Vagina (tissue), 2 donors: ENCODE data around the gene LIN37. TPM values are rescaled to one million over a fixed set of nuclear protein-coding genes. Genes with fewer than 3 reads are reported as not detected.
A peak's percentile ranks its signal among the peaks of the same experiment; 100 is the strongest.

ENCODE experiments used
- DNase-seq, 2 donors: peaks; one replicate each; pipeline ENCODE4 v3.0.0-alpha.2; 2017; ENCODE audit errors: extremely low spot score in 2 of 2
- H3K27ac ChIP-seq: fragments of 200-600 bp; sonication (generic); one replicate; pipeline ENCODE4 v1.5.1; 2019
- H3K27me3 ChIP-seq: fragments of 200-600 bp; sonication (generic); one replicate; pipeline ENCODE4 v1.5.1; 2019
- H3K36me3 ChIP-seq, 2 donors: fragments of 200-600 bp; sonication (generic); one replicate each; pipeline ENCODE4 v1.5.1; 2017 to 2019
- H3K4me1 ChIP-seq: fragments of 200-600 bp; sonication (generic); one replicate; pipeline ENCODE4 v1.5.1; 2019
- H3K4me3 ChIP-seq, 2 donors: fragments of 200-600 bp; sonication (generic); 1 replicate in 1 of 2; 2 replicates in 1 of 2; pipeline ENCODE4 v1.5.1; 2016 to 2019
- H3K9me3 ChIP-seq: fragments of 200-600 bp; sonication (generic); one replicate; pipeline ENCODE4 v1.5.1; 2019
- POLR2A ChIP-seq, 2 donors: fragments of 450-650 bp; IDR thresholded peaks; one replicate each; pipeline ENCODE4 v1.6.1; 2017; ENCODE audit warnings: antibody characterized with exemption in 2 of 2, mild to moderate bottlenecking in 2 of 2, moderate library complexity in 2 of 2
- POLR2AphosphoS5 ChIP-seq, 2 donors: sonication (generic); formaldehyde crosslinking; IDR thresholded peaks; one replicate each; pipeline ENCODE4 v1.9.0; 2017; ENCODE audit warnings: antibody characterized with exemption in 2 of 2, mild to moderate bottlenecking in 2 of 2, low read depth in 1 of 2; ENCODE audit not compliant: insufficient read depth in 1 of 2
- intact Hi-C: fragments of 100-400 bp; cut with DNase I; formaldehyde crosslinking; loops from one replicate; pipeline ENCODE4 v1.15.1; 2023
- total RNA-seq: library from RNA; depleted of rRNA; stranded (reverse); fragments of >200 nt; gene quantifications from one replicate; pipeline ENCODE4 v1.2.3, GENCODE V29; 2016
- TF ChIP-seq, protein P1 (sequence below), 3 experiments: fragments of 450-650 bp in 2 of 3; fragments of 200-600 bp in 1 of 3; sonication (generic) in 1 of 3; IDR thresholded peaks; one replicate each; pipeline ENCODE4 v1.5.1; 2017 to 2019; ENCODE audit warnings: antibody characterized with exemption in 3 of 3, mild to moderate bottlenecking in 2 of 3, moderate library complexity in 2 of 3

LIN37 gene
- total RNA-seq, 1 donor from 2014 or later = 11.3 TPM

DNA sequence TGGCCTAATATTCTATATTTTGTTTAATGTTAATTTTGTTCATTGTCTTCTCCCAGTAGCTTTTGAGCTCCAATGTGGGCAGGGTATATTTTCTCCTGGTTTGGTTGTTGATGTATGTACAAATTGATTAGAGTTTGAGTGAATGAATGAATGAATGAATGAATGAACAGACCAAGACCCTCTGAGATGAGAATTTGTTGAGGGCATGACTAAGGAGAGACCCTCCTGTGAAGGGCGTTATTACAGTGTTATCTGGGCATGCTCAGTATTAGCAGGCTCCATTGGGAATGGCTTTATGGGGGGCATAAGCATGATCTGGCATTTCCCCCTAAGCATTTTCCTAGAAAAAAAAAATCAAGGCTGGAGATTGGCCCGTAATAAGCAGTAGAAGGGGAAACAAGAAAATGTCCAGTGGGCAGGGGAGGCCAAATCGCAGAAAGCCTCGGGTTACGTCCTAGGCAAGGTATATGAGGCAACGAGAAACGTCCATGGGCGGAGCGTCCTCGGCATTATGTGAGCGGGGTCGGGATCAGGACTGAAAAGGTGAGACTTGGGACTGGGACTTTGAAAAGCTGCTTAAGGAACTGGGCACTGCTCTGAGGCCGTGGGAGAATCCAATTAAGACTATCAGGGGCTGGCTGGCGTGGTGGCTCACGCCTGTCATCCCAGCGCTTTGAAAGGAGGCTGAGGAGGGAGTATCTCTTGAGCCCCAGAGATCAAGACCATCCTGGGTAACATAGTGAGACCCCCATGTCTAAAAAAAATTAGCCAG, 26.1 kb downstream of the LIN37 start:
- no peak overlapping the region for H3K27ac ChIP-seq
- no peak for DNase-seq
- H3K36me3 ChIP-seq = peaks cover 0 to 4% of the 10 kb centered on the region in 2 donors
- TF ChIP-seq, protein P1, sequence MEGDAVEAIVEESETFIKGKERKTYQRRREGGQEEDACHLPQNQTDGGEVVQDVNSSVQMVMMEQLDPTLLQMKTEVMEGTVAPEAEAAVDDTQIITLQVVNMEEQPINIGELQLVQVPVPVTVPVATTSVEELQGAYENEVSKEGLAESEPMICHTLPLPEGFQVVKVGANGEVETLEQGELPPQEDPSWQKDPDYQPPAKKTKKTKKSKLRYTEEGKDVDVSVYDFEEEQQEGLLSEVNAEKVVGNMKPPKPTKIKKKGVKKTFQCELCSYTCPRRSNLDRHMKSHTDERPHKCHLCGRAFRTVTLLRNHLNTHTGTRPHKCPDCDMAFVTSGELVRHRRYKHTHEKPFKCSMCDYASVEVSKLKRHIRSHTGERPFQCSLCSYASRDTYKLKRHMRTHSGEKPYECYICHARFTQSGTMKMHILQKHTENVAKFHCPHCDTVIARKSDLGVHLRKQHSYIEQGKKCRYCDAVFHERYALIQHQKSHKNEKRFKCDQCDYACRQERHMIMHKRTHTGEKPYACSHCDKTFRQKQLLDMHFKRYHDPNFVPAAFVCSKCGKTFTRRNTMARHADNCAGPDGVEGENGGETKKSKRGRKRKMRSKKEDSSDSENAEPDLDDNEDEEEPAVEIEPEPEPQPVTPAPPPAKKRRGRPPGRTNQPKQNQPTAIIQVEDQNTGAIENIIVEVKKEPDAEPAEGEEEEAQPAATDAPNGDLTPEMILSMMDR (IDR thresholded peaks at IDR 0.05) = no peak
- TF ChIP-seq POLR2AphosphoS5 (IDR thresholded peaks at IDR 0.05; ENCODE audit: insufficient read depth in 1 of 2, low read depth in 1 of 2) = no peak
- TF ChIP-seq POLR2A (IDR thresholded peaks at IDR 0.05) = no peak
- H3K9me3 ChIP-seq = no peaks in the 10 kb centered on the region
- peak overlapping the region; percentile 57 to 87 for H3K4me3 ChIP-seq
- peaks cover 20% of the 10 kb centered on the region for H3K4me1 ChIP-seq
- no peaks in the 10 kb centered on the region for H3K27me3 ChIP-seq
- intact Hi-C loops = loop anchor here (10.0 kb wide), 1 partner anchor 160 kb away; the partner anchor contains the start of gene LRFN3

DNA sequence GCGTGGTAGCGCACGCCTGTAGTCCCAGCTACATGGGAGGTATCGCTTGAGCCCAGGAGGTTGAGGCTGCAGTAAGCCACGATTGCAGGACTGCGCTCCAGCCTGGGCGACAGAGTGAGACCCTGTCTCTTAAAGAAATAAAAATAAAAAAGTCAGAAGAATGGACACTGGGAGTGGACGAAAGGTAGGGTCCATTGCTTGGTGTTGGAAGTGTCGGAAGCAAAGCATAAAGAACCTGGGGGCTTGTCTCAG, 26.6 kb downstream of the LIN37 start:
- Histone ChIP-seq H3K9me3 (no peaks in the 10 kb centered on the region), H3K27ac (no peak overlapping the region), H3K27me3 (no peaks in the 10 kb centered on the region), H3K4me1 (peaks cover 20% of the 10 kb centered on the region), H3K36me3 (peaks cover 0 to 4% of the 10 kb centered on the region in 2 donors), H3K4me3 (peak overlapping the region; percentile 57 to 87)
- TF ChIP-seq POLR2AphosphoS5 (IDR thresholded peaks at IDR 0.05; ENCODE audit: insufficient read depth in 1 of 2, low read depth in 1 of 2) = no peak
- no peak for TF ChIP-seq POLR2A (IDR thresholded peaks at IDR 0.05)
- DNase-seq = no peak
- intact Hi-C loops = loop anchor here (10.0 kb wide), 1 partner anchor 160 kb away; the partner anchor contains the start of gene LRFN3

DNA sequence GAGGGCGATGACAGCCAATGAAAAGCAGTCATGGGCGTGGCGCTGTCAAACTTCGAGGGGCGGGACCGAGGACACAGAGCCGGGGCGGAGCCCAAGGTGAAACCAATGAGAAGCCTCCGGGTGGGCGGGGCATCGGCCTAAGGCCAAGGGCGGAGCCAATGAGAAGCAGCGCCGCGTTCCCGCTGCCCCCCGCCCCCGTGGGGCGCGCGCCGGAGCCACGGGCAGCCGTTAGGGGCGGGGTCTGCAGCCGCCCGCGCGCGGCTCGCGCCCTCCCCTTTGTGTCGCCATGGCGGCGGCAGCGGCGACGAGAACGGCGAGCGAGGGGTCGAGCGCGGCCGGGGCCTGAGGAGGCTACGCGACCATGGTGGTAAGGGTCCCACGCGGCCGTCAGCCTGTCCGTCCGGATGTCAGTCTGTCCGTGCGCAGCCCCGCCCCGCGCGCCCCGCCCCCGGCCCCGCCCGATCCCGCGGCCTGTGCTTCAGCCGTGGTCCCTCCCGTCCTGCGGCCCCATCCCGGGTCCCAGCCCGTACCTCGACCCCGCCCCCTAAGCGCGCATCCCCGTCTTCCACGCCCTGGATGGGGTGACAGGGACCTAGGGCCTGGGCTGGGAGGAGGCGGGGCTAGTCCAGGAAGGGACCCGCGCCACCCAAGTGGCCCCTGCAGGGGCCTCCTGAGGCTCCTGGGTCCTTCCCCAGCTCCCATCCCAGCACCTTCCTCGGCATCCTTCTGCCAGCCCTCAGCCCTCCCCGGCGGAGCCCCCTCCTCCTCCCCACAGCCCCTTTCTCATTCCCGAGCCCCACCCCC, 27.1 kb downstream of the LIN37 start, which contains the start of gene ARHGAP33:
Gene ARHGAP33 (plus strand): TSS at position 267 of the 804 bp plus-strand sequence. CDS start 95 bp downstream, at position 362.
- intact Hi-C loops = loop anchor here (10.0 kb wide), 1 partner anchor 159 kb away; the partner anchor contains the start of gene LRFN3
- peak in 1 of 2 donors; percentile 93 for DNase-seq
- H3K27ac ChIP-seq = peak within 1 kb of the TSS; percentile 46
- no peaks in the 10 kb centered on the region for H3K9me3 ChIP-seq
- H3K4me3 ChIP-seq = peak within 1 kb of the TSS; percentile 57 to 87
- peaks cover 20% of the 10 kb centered on the region for H3K4me1 ChIP-seq
- TF ChIP-seq POLR2A (IDR thresholded peaks at IDR 0.05) (no peak), POLR2AphosphoS5 (IDR thresholded peaks at IDR 0.05; ENCODE audit: insufficient read depth in 1 of 2, low read depth in 1 of 2) (peak in 1 of 2 donors; percentile 38)
- TF ChIP-seq, protein P1 (IDR thresholded peaks at IDR 0.05) = no peak
- H3K36me3 ChIP-seq = peaks cover 0 to 9% of the 10 kb centered on the region in 2 donors
- H3K27me3 ChIP-seq = no peaks in the 10 kb centered on the region

DNA sequence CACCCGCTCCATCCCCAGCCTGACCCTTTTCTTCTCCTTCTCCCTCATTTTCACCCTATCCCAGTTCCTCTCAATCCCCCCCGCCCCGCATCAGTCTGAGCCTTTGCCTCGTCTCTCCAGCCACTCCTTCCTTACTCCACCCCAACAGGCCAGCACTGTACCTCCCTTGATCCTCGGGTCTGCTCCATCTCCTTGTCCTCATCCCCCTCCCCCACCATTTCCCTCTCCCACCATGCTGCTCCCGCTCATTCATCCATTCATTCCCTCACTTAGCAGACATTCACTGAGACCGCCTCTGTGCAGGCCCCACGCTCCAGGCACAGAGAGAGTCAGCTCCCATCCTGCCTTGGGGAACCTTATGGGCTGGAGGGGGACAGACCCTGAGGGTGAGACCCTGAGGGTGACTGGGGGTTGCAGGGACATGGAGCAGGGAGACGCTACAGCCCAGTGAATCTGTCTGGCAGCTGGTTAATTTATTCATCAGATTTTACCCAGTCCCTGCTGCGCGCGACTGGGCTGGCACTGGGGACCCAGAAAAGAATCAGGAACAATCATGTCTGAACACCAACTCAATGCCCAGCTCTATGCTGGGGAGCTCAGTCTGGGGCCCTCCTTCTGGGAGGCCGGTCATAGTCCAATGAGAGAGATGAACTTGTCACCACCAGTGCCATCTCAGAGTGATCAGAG, 27.9 kb downstream of the LIN37 start:
- H3K4me3 ChIP-seq = peak overlapping the region; percentile 57 to 87
- DNase-seq = no peak
- H3K27me3 ChIP-seq = no peaks in the 10 kb centered on the region
- no peaks in the 10 kb centered on the region for H3K9me3 ChIP-seq
- no peak for TF ChIP-seq POLR2AphosphoS5 (IDR thresholded peaks at IDR 0.05; ENCODE audit: insufficient read depth in 1 of 2, low read depth in 1 of 2)
- TF ChIP-seq, protein P1 (IDR thresholded peaks at IDR 0.05) = no peak
- TF ChIP-seq POLR2A (IDR thresholded peaks at IDR 0.05) = no peak
- intact Hi-C loops = loop anchor here (10.0 kb wide), 1 partner anchor 159 kb away; the partner anchor contains the start of gene LRFN3
- peaks cover 0 to 17% of the 10 kb centered on the region in 2 donors for H3K36me3 ChIP-seq
- peak overlapping the region; percentile 46 for H3K27ac ChIP-seq
- H3K4me1 ChIP-seq = peaks cover 20% of the 10 kb centered on the region
